ENCODE results near the gene SENP8. TPM values are rescaled to one million over a fixed set of nuclear protein-coding genes. Genes with fewer than 3 reads are reported as not detected.

SENP8 gene
- total RNA-seq, 1 donor from 2014 or later = 6.1 TPM

- H3K36me3 Mint-ChIP-seq = no peaks in the 10 kb centered on the region
- no peak for TF ChIP-seq CTCF (conservative IDR thresholded peaks at IDR 0.05)
- DNase-seq (ENCODE audit: extremely low spot score, unreplicated experiment) = no peak
- no peaks in the 10 kb centered on the region for H3K9me3 Mint-ChIP-seq
- H3K27me3 Mint-ChIP-seq = peaks cover 12% of the 10 kb centered on the region
- H3K4me3 Mint-ChIP-seq = no peak overlapping the region
- H3K4me1 Mint-ChIP-seq (ENCODE audit: unreplicated experiment) = peaks cover 20% of the 10 kb centered on the region
- H3K27ac Mint-ChIP-seq = no peak overlapping the region
These were observed 60.9 kb downstream of the SENP8 start for GRCh38 chr15:72178976-72179585.

GRCh38 chr15:72179950-72180581, 61.9 kb downstream of the SENP8 start:
- peaks cover 24% of the 10 kb centered on the region for H3K4me1 Mint-ChIP-seq (ENCODE audit: unreplicated experiment)
- H3K4me3 Mint-ChIP-seq = no peak overlapping the region
- no peak overlapping the region for H3K27ac Mint-ChIP-seq
- peaks cover 16% of the 10 kb centered on the region for H3K27me3 Mint-ChIP-seq
- no peak for DNase-seq (ENCODE audit: extremely low spot score, unreplicated experiment)
- H3K9me3 Mint-ChIP-seq = no peaks in the 10 kb centered on the region
- TF ChIP-seq CTCF (conservative IDR thresholded peaks at IDR 0.05) = no peak
- no peaks in the 10 kb centered on the region for H3K36me3 Mint-ChIP-seq

- peaks cover 12% of the 10 kb centered on the region for H3K27me3 Mint-ChIP-seq
- peak overlapping the region; percentile 3 for H3K4me3 Mint-ChIP-seq
- H3K27ac Mint-ChIP-seq = peak overlapping the region; percentile 17
- H3K9me3 Mint-ChIP-seq = no peaks in the 10 kb centered on the region
- no peak for DNase-seq (ENCODE audit: extremely low spot score, unreplicated experiment)
- peaks cover 18% of the 10 kb centered on the region for H3K4me1 Mint-ChIP-seq (ENCODE audit: unreplicated experiment)
- no peak for TF ChIP-seq CTCF (conservative IDR thresholded peaks at IDR 0.05)
- H3K36me3 Mint-ChIP-seq = no peaks in the 10 kb centered on the region
These were observed 62.6 kb downstream of the SENP8 start for GRCh38 chr15:72180761-72181324.

GRCh38 chr15:72182244-72182643, 64.0 kb downstream of the SENP8 start:
- TF ChIP-seq CTCF (conservative IDR thresholded peaks at IDR 0.05) = no peak
- Mint-ChIP-seq H3K27ac (peak overlapping the region; percentile 49), H3K4me1 (ENCODE audit: unreplicated experiment) (peaks cover 18% of the 10 kb centered on the region), H3K36me3 (no peaks in the 10 kb centered on the region), H3K9me3 (no peaks in the 10 kb centered on the region), H3K27me3 (peaks cover 12% of the 10 kb centered on the region), H3K4me3 (peak overlapping the region; percentile 61)
- DNase-seq (ENCODE audit: extremely low spot score, unreplicated experiment) = no peak

- Mint-ChIP-seq H3K9me3 (no peaks in the 10 kb centered on the region), H3K4me1 (ENCODE audit: unreplicated experiment) (peaks cover 14% of the 10 kb centered on the region), H3K36me3 (no peaks in the 10 kb centered on the region), H3K4me3 (peak overlapping the region; percentile 61), H3K27ac (peak overlapping the region; percentile 49), H3K27me3 (peaks cover 12% of the 10 kb centered on the region)
- TF ChIP-seq CTCF (conservative IDR thresholded peaks at IDR 0.05) = no peak
- no peak for DNase-seq (ENCODE audit: extremely low spot score, unreplicated experiment)
These were observed 64.5 kb downstream of the SENP8 start for GRCh38 chr15:72182673-72183072.
